ENCODE data around the gene KRTAP5-11. TPM values are rescaled to one million over a fixed set of nuclear protein-coding genes. Genes with fewer than 3 reads are reported as not detected.

Gene KRTAP5-11
- total and polyA plus RNA-seq, 2 of the 8 experiments (the other 6 are each of a cell fraction or from before 2014, with no cell fraction given) = not detected

DNA sequence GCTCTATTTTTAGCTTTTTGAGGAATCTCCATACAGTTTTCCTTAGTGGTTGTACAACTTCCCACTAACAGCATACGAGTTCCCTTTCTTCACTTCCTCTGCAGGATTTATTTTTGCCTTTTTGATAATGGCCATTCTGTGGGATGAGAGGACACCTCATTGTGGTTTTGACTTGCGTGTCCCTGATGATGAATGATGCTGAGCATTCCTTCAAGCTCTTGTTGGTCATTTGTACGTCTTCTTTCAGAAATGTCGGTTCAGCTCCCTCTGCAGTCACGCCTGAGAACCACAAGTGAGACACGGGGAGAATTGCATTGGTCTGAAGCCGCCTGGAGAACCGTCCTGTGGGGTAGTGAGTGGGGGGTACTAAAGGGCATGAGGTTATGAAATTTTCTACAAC is 19.3 kb downstream of the KRTAP5-11 start:
- Histone ChIP-seq H2BK15ac (ENCODE audit: low read length) (no peak overlapping the region), H3K23ac (ENCODE audit: insufficient read length) (no peak overlapping the region), H2BK120ac (replicated peaks; ENCODE audit: low read depth, low read length) (no peak overlapping the region), H3K27ac (ENCODE audit: low read depth, low read length) (no peak overlapping the region), H3K56ac (replicated peaks; ENCODE audit: insufficient read length, low read depth, low read length) (no peak overlapping the region), H3K4ac (replicated peaks; ENCODE audit: insufficient read length, low read depth, low read length) (no peak overlapping the region), H4K91ac (replicated peaks; ENCODE audit: insufficient read length, low read length) (no peak overlapping the region), H3K79me2 (ENCODE audit: control insufficient read depth in 1 of 2, insufficient read depth in 2 of 2, low read length in 2 of 2) (no peaks in the 10 kb centered on the region), H3K36me3 (ENCODE audit: control insufficient read depth in 2 of 4, insufficient read depth in 4 of 4, low read length in 3 of 4) (no peaks in the 10 kb centered on the region), H2AK5ac (ENCODE audit: low read depth, low read length) (no peak overlapping the region), H3K23me2 (ENCODE audit: low read depth, low read length) (no peaks in the 10 kb centered on the region), H3K18ac (ENCODE audit: extremely low read depth, low read length) (no peak overlapping the region), H3K27me3 (replicated peaks in 1 of 4; ENCODE audit: control insufficient read depth in 3 of 4, extremely low read depth in 1 of 4, insufficient read depth in 3 of 4, low read length in 3 of 4) (peaks cover 0 to 2% (median 0%) of the 10 kb centered on the region in 4 experiments; a peak in 2 of 7 replicates), H2BK5ac (ENCODE audit: low read depth, low read length) (no peak overlapping the region), H3K4me3 (ENCODE audit: extremely low read depth in 1 of 4, insufficient read depth in 2 of 4, low read depth in 3 of 4, low read length in 4 of 4) (no peak overlapping the region), H3K14ac (ENCODE audit: insufficient read length) (no peak overlapping the region), H2BK20ac (ENCODE audit: low read length) (no peak overlapping the region), H4K5ac (ENCODE audit: insufficient read length, low read depth, low read length) (no peak overlapping the region), H4K8ac (ENCODE audit: extremely low read depth, insufficient read depth, low read length) (no peak overlapping the region), H2BK12ac (ENCODE audit: low read depth, low read length) (no peak overlapping the region), H3K79me1 (ENCODE audit: low read depth, low read length) (no peaks in the 10 kb centered on the region), H3K9me3 (ENCODE audit: insufficient read depth in 2 of 2, low read depth in 1 of 2, low read length in 1 of 2) (no peaks in the 10 kb centered on the region; a peak in 1 of 4 replicates), H3K4me2 (ENCODE audit: insufficient read depth in 1 of 2, low read depth in 2 of 2, low read length in 2 of 2) (no peak overlapping the region), H3K9ac (replicated peaks in 1 of 4; ENCODE audit: extremely low read depth in 1 of 4, low read depth in 3 of 4, low read length in 3 of 4) (no peak overlapping the region), H2AFZ (ENCODE audit: low read length) (no peak overlapping the region), H3K4me1 (replicated peaks in 1 of 4; ENCODE audit: control insufficient read depth in 3 of 4, insufficient read depth in 4 of 4, low read length in 3 of 4) (peaks cover 0 to 4% (median 3%) of the 10 kb centered on the region in 4 experiments; a peak in 4 of 7 replicates), H4K20me1 (replicated peaks in 1 of 2; ENCODE audit: control insufficient read depth in 1 of 2, insufficient read depth in 2 of 2, low read length in 2 of 2) (no peaks in the 10 kb centered on the region)
- 54% methylated on average over 8 of the region's 8 CpGs; no CpG with 5 or more reads in 1 of the 2 experiments for WGBS, 2 experiments (ENCODE audit: extremely low coverage in 1 of 2, insufficient coverage in 1 of 2, insufficient read length in 1 of 2, insufficient replicate concordance in 2 of 2, low coverage in 1 of 2, low lambda C conversion rate in 2 of 2, missing lambda C conversion rate in 1 of 2)
- DNase-seq (ENCODE audit: low read depth in 1 of 2, low spot score in 2 of 2) = peak in 1 of 2 experiments; percentile 7
- FAIRE-seq = peak; percentile 88
- CTCF ChIA-PET (ENCODE audit: partially characterized antibody) = interaction anchor here (0.6 to 3.9 kb wide), 24 partner anchors 11 to 1314 kb away, joined by 3 to 37 read pairs (median 4); partner anchors contain the start of genes DHCR7, KRTAP5-11 and KRTAP5-9
- POLR2A ChIA-PET (ENCODE audit: partially characterized antibody) = no interaction called here
- TF ChIP-seq BCL11A (IDR thresholded peaks at IDR 0.05; ENCODE audit: low read depth in 2 of 2, low read length in 2 of 2) (no peak), TCF12 (IDR thresholded peaks at IDR 0.05; ENCODE audit: low read depth, low read length) (no peak), RNF2 (IDR thresholded peaks at IDR 0.05; ENCODE audit: borderline replicate concordance, low read depth, low read length, missing control alignments, poor library complexity, severe bottlenecking) (no peak), HDAC6 (IDR thresholded peaks at IDR 0.05; ENCODE audit: low read depth, low read length) (no peak), RAD21 (IDR thresholded peaks at IDR 0.05 in 1 of 2, conservative IDR thresholded peaks at IDR 0.05 in 1 of 2; ENCODE audit: low read depth in 2 of 2, low read length in 2 of 2) (peak; percentile 74), YY1 (IDR thresholded peaks at IDR 0.05; ENCODE audit: low read depth, low read length) (no peak), SP4 (IDR thresholded peaks at IDR 0.05; ENCODE audit: low read length) (no peak), EP300 (IDR thresholded peaks at IDR 0.05; ENCODE audit: borderline replicate concordance in 1 of 2, low read depth in 2 of 2, low read length in 2 of 2) (no peak), NRF1 (IDR thresholded peaks at IDR 0.05; ENCODE audit: low read depth, low read length) (no peak), NANOG (IDR thresholded peaks at IDR 0.05; ENCODE audit: insufficient read depth, low read depth, low read length, poor library complexity, severe bottlenecking) (no peak), TBP (IDR thresholded peaks at IDR 0.05; ENCODE audit: low read depth, low read length) (no peak), FOSL1 (IDR thresholded peaks at IDR 0.05; ENCODE audit: insufficient read depth, low read depth, low read length) (no peak)

Data from H1 (cell line).